Measurements from ENCODE around the gene ATP5F1D. TPM values are rescaled to one million over a fixed set of nuclear protein-coding genes. Genes with fewer than 3 reads are reported as not detected.
"Not testable (repeated sequence)": the region's sequence is repeated elsewhere in the genome, so short reads cannot be mapped to it uniquely, and the experiment has no call there.

Gene ATP5F1D
- total and polyA plus RNA-seq, 11 donors: 201 to 1,034 (median 459) TPM

- ATAC-seq (peak; percentile 91 to 94 (median 92)), DNase-seq (peak; percentile 99 to 100 (median 100))
- H3K27me3 ChIP-seq: no peaks in the 10 kb centered on the region
- H3K27ac ChIP-seq: peak within 1 kb of the TSS; percentile 41 to 96 (median 89)
- H3K36me3 ChIP-seq: peaks cover 0 to 11% (median 0%) of the 10 kb centered on the region in 9 donors
- H3K4me3 ChIP-seq: peak within 1 kb of the TSS; percentile 61 to 88 (median 78)
- no peaks in the 10 kb centered on the region for H3K9me3 ChIP-seq
- WGBS, 4 donors: 3 to 10% (median 6%) methylated on average over 37 to 114 of the region's 114 CpGs
- TF ChIP-seq POLR2A (IDR thresholded peaks at IDR 0.05): peak; percentile 22 to 77
- TF ChIP-seq, protein P1, sequence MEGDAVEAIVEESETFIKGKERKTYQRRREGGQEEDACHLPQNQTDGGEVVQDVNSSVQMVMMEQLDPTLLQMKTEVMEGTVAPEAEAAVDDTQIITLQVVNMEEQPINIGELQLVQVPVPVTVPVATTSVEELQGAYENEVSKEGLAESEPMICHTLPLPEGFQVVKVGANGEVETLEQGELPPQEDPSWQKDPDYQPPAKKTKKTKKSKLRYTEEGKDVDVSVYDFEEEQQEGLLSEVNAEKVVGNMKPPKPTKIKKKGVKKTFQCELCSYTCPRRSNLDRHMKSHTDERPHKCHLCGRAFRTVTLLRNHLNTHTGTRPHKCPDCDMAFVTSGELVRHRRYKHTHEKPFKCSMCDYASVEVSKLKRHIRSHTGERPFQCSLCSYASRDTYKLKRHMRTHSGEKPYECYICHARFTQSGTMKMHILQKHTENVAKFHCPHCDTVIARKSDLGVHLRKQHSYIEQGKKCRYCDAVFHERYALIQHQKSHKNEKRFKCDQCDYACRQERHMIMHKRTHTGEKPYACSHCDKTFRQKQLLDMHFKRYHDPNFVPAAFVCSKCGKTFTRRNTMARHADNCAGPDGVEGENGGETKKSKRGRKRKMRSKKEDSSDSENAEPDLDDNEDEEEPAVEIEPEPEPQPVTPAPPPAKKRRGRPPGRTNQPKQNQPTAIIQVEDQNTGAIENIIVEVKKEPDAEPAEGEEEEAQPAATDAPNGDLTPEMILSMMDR (IDR thresholded peaks at IDR 0.05): no peak
- intact Hi-C loops (cut with DNase I): no loop called here
- peaks cover 0 to 62% (median 36%) of the 10 kb centered on the region in 12 donors for H3K4me1 ChIP-seq
Observed at GRCh38 chr19:1205114-1206099, 36.1 kb upstream of the ATP5F1D start, which contains the start of gene STK11. Gene STK11, plus strand, starts transcription at chr19:1205778. Its CDS starts 1,136 bp downstream, at chr19:1206914.

GRCh38 chr19:1206150-1206863 lies 35.2 kb upstream of the ATP5F1D start:
- Histone ChIP-seq H3K27me3 (no peaks in the 10 kb centered on the region), H3K36me3 (peaks cover 0 to 17% (median 0%) of the 10 kb centered on the region in 9 donors), H3K27ac (peak overlapping the region; percentile 41 to 96 (median 89)), H3K4me3 (peak overlapping the region; percentile 61 to 88 (median 78)), H3K4me1 (peaks cover 0 to 70% (median 38%) of the 10 kb centered on the region in 12 donors), H3K9me3 (no peaks in the 10 kb centered on the region)
- peak in 1 of 5 donors; percentile 69 for DNase-seq
- no peak for ATAC-seq
- intact Hi-C loops (cut with DNase I): no loop called here
- TF ChIP-seq POLR2A (IDR thresholded peaks at IDR 0.05): no peak
- TF ChIP-seq, protein P1 (IDR thresholded peaks at IDR 0.05): no peak
- WGBS, 4 donors: 0 to 1% (median 1%) methylated on average over 21 to 78 of the region's 78 CpGs

DNA sequence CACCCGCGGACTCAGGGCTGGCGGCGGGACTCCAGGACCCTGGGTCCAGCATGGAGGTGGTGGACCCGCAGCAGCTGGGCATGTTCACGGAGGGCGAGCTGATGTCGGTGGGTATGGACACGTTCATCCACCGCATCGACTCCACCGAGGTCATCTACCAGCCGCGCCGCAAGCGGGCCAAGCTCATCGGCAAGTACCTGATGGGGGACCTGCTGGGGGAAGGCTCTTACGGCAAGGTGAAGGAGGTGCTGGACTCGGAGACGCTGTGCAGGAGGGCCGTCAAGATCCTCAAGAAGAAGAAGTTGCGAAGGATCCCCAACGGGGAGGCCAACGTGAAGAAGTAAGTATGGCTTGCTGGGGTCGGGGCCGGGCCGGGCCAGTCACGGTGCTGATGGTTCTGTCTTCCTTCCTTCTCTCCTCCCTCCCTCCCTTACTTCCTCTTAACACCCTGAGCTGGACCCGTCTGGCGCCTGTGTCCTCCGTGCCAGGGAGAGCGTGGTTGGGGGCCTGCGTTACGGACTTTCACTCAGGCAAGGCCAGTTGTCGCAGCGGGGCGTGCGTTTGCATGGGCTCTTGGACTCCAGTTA lies 34.6 kb upstream of the ATP5F1D start:
- Histone ChIP-seq H3K36me3 (peaks cover 0 to 18% (median 0%) of the 10 kb centered on the region in 9 donors), H3K4me1 (peaks cover 0 to 77% (median 43%) of the 10 kb centered on the region in 12 donors), H3K27ac (peak overlapping the region; percentile 53 to 96 (median 89)), H3K27me3 (no peaks in the 10 kb centered on the region), H3K9me3 (no peaks in the 10 kb centered on the region), H3K4me3 (peak overlapping the region; percentile 61 to 88 (median 78))
- ATAC-seq (peak; percentile 0 to 22 (median 4)), DNase-seq (peak in 1 of 5 donors; percentile 55)
- intact Hi-C loops (cut with DNase I): no loop called here
- TF ChIP-seq, protein P1 (IDR thresholded peaks at IDR 0.05): no peak
- no peak for TF ChIP-seq POLR2A (IDR thresholded peaks at IDR 0.05)
- WGBS, 4 donors: 1 to 4% (median 2%) methylated on average over 31 to 38 of the region's 38 CpGs

- Histone ChIP-seq H3K4me1 (peaks cover 4 to 83% (median 54%) of the 10 kb centered on the region in 12 donors), H3K36me3 (peaks cover 0 to 25% (median 4%) of the 10 kb centered on the region in 9 donors), H3K27ac (peak overlapping the region in 6 of 12 donors; percentile 9 to 95 (median 86))
- H3K4me3 ChIP-seq; intact Hi-C loops (cut with DNase I); H3K9me3 ChIP-seq; H3K27me3 ChIP-seq; DNase-seq; ATAC-seq: not testable (repeated sequence)
- 63 to 77% (median 70%) methylated on average over 9 to 10 of the region's 10 CpGs for WGBS, 4 donors
Observed at GRCh38 chr19:1208830-1209229, 32.7 kb upstream of the ATP5F1D start.
